Mucosa of stomach (tissue), 1 donor: ENCODE data around the gene LRIT3.
"Not testable (repeated sequence)": the region's sequence is repeated elsewhere in the genome, so short reads cannot be mapped to it uniquely, and the experiment has no call there.

Source experiments
- H3K27me3 ChIP-seq: one replicate; pipeline ENCODE4 v1.7.0; 2013; ENCODE audit warnings: mild to moderate bottlenecking, low read length; ENCODE audit not compliant: control insufficient read depth, insufficient read depth
- H3K36me3 ChIP-seq: one replicate; pipeline ENCODE4 v1.7.0; 2013; ENCODE audit warnings: low read length; ENCODE audit not compliant: control insufficient read depth, insufficient read depth
- H3K4me1 ChIP-seq: one replicate; pipeline ENCODE4 v1.7.0; 2013; ENCODE audit warnings: mild to moderate bottlenecking, low read length; ENCODE audit not compliant: control insufficient read depth, insufficient read depth
- H3K4me3 ChIP-seq: one replicate; pipeline ENCODE4 v1.7.0; 2013; ENCODE audit warnings: low read length
- H3K9ac ChIP-seq: one replicate; pipeline ENCODE4 v1.7.0; 2013; ENCODE audit warnings: mild to moderate bottlenecking, low read length, moderate library complexity
- H3K9me3 ChIP-seq: one replicate; pipeline ENCODE4 v1.7.0; 2013; ENCODE audit warnings: mild to moderate bottlenecking, low read length, moderate library complexity; ENCODE audit not compliant: control insufficient read depth
- donor health status: Pancreatic carcinoma.

Gene LRIT3

GRCh38 chr4:109816894-109817293 is 31.0 kb upstream of the LRIT3 start:
- Histone ChIP-seq H3K9ac (peak overlapping the region; percentile 75), H3K4me1 (peaks cover 10% of the 10 kb centered on the region), H3K27me3 (no peaks in the 10 kb centered on the region), H3K4me3 (no peak overlapping the region), H3K9me3 (no peaks in the 10 kb centered on the region), H3K36me3 (no peaks in the 10 kb centered on the region)

- H3K9ac ChIP-seq, result no peak overlapping the region
- no peaks in the 10 kb centered on the region for H3K36me3 ChIP-seq
Measured at GRCh38 chr4:109818268-109818667, 29.6 kb upstream of the LRIT3 start.

DNA sequence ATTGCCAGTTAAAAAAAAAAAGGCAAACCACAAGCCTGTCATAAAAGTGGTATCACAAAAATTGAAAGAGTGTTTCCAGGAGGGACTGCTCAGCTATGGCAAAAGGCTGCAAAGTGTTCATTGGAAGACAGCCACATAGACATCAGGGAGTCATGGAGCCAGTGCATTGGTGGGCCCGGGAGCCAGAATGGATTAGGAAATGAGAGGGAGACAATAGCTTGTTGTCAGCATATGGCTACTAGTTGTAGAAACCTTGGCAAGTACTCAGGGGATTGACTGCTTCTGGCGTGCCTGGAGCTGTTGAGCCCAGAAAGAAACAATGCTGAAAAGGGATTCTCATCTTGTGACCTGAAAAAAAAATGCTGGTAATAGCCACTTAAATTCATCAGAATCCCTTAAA is 27.3 kb upstream of the LRIT3 start:
- Histone ChIP-seq H3K36me3 (no peaks in the 10 kb centered on the region), H3K4me1 (peaks cover 10% of the 10 kb centered on the region), H3K9me3 (no peaks in the 10 kb centered on the region), H3K9ac (no peak overlapping the region), H3K27me3 (no peaks in the 10 kb centered on the region), H3K4me3 (no peak overlapping the region)

More at GRCh38 chr4:109818268-109818667, 29.6 kb upstream of the LRIT3 start:
- no peaks in the 10 kb centered on the region for H3K9me3 ChIP-seq
- no peaks in the 10 kb centered on the region for H3K27me3 ChIP-seq
- H3K4me1 ChIP-seq, result peaks cover 10% of the 10 kb centered on the region
- H3K4me3 ChIP-seq, result no peak overlapping the region

DNA sequence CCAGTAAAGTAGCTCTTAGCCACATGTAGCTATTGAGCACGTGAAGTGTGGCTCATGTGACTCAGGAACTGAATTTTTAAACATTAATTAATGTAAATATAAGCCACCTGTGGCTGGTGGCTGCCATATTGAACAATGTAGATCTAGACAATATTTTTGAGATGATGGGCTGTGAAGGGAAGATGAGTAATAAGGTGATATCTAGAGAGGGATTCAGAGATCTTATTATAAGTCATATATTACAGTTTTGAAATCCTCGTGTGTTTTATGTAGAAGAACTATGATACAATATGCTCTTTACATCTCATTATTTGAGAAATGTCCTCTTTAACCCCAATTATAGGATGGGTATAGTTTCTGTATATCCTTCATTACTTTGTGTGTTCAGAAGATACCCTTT is 26.7 kb upstream of the LRIT3 start:
- no peaks in the 10 kb centered on the region for H3K36me3 ChIP-seq
- H3K9ac ChIP-seq, result no peak overlapping the region
- no peak overlapping the region for H3K4me3 ChIP-seq
- H3K4me1 ChIP-seq, result peaks cover 10% of the 10 kb centered on the region
- no peaks in the 10 kb centered on the region for H3K9me3 ChIP-seq
- H3K27me3 ChIP-seq, result no peaks in the 10 kb centered on the region

DNA sequence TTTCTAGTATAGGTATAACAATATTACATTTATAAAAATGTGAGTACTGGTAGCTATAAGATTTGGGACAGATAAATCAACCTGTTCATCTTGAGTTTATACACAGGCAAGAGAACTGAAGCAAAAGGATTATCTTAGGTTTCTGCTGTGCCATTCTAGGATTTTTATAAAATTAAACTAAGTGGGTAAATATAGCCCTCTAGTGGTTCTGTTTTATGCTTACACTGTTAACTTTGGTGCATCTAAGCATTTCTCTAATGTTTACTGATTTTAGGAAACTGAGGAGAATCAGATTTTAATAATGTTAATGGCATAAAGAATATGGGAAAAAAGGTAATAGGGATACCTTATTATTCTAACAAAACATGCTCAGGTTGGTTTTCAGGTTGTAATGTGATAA is 21.2 kb upstream of the LRIT3 start:
- H3K4me1 ChIP-seq, result no peaks in the 10 kb centered on the region
- H3K27me3 ChIP-seq, result no peaks in the 10 kb centered on the region
- H3K9me3 ChIP-seq, result no peaks in the 10 kb centered on the region
- no peaks in the 10 kb centered on the region for H3K36me3 ChIP-seq
- no peak overlapping the region for H3K9ac ChIP-seq
- H3K4me3 ChIP-seq, result no peak overlapping the region

DNA sequence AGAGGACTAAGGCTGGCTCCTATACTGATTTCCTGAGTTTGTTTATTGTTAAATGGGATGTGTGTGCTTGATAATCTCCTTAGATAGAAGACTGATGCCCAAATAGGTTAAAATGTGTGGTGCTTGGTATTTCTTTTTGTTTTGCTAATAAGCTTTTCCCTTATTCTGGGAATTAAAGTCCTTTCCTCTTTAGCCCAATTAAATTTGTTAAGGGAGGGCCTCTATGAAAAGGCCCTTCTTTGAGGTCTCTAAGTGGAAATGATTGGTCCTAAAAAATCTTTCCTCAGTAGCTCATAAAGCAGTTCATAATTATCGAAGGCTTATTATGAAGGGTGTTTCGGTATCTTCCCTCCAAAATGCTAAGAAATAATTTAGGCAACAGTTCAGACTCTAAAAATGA is 20.2 kb upstream of the LRIT3 start, which contains the start of gene RRH:
TSS of gene RRH (plus strand) at position 301 of the 400 bp plus-strand sequence. CDS start at position 357, 56 bp downstream.
- Histone ChIP-seq H3K36me3 (no peaks in the 10 kb centered on the region), H3K9ac (no peak within 1 kb of the TSS), H3K9me3 (no peaks in the 10 kb centered on the region), H3K4me3 (no peak within 1 kb of the TSS), H3K27me3 (no peaks in the 10 kb centered on the region), H3K4me1 (no peaks in the 10 kb centered on the region)

DNA sequence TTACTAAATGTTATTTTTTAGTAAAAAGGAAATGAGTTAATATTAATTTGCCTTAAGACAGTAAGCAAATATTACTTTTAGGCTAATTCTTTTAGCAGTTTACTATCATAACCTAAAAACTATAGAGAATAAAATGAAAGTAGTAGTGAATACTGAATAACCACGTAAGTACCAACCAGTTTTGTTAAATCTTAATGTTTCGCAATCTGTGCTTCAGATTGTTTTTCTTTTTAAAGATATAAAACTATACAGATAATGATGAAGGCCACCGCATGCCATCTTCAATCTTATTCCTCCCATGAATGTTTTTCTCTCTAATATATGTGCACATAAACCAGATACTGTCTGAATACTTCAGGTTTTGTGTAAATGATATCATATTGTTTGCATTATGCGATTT is 14.2 kb upstream of the LRIT3 start:
- H3K4me1 ChIP-seq, result no peaks in the 10 kb centered on the region
- H3K9ac ChIP-seq, result no peak overlapping the region
- no peaks in the 10 kb centered on the region for H3K36me3 ChIP-seq
- no peaks in the 10 kb centered on the region for H3K9me3 ChIP-seq
- no peak overlapping the region for H3K4me3 ChIP-seq
- H3K27me3 ChIP-seq, result no peaks in the 10 kb centered on the region

- H3K4me3 ChIP-seq, result no peak overlapping the region
- H3K9me3 ChIP-seq, result no peaks in the 10 kb centered on the region
- H3K27me3 ChIP-seq, result no peaks in the 10 kb centered on the region
- H3K36me3 ChIP-seq, result no peaks in the 10 kb centered on the region
- no peaks in the 10 kb centered on the region for H3K4me1 ChIP-seq
- no peak overlapping the region for H3K9ac ChIP-seq
Measured at GRCh38 chr4:109836985-109837384, 10.9 kb upstream of the LRIT3 start.

DNA sequence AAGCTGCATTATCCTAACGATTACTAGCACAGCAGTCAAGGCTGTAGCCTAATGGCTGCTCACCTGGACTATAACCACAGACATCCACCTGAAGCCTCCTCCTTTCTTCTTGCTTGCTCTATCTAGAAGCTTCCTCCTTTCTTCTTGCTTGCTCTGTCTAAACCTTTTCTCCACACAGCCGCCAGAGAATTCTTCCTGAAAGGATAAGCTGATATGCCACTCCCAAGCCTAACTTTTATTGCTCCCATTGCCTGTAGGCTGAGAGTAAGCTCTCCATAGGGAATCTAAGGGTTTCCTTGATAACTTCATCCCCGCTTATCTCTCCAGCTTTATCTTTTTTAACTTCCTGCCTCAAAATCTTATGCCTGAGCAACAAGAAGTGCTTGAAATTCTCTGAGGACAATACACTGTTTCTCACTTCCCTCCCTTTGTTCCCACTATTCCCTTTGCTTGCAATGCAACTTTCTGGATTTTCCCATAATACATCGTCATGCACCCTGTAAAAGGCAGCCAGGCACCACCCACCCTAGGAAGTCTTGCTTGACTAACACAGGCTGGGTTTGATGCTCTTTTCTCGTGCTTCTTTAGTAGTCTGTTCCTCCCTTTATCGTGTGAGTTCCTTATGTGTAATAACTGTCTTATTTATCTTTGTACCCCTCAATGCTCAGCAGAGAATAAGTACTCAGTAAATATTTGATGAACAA is 1.4 kb upstream of the LRIT3 start:
- Histone ChIP-seq H3K9me3 (no peaks in the 10 kb centered on the region), H3K4me1 (no peaks in the 10 kb centered on the region), H3K27me3 (no peaks in the 10 kb centered on the region), H3K4me3 (no peak overlapping the region), H3K9ac (no peak overlapping the region), H3K36me3 (no peaks in the 10 kb centered on the region)

- Histone ChIP-seq H3K4me3 (no peak overlapping the region), H3K9ac (no peak overlapping the region), H3K4me1 (no peaks in the 10 kb centered on the region), H3K36me3 (no peaks in the 10 kb centered on the region), H3K9me3 (no peaks in the 10 kb centered on the region), H3K27me3 (no peaks in the 10 kb centered on the region)
Measured at GRCh38 chr4:109848501-109848900, 594 bp downstream of the LRIT3 start.

- Histone ChIP-seq H3K9ac (no peak overlapping the region), H3K9me3 (no peaks in the 10 kb centered on the region), H3K4me3 (no peak overlapping the region), H3K4me1 (no peaks in the 10 kb centered on the region), H3K27me3 (no peaks in the 10 kb centered on the region), H3K36me3 (no peaks in the 10 kb centered on the region)
Measured at GRCh38 chr4:109850601-109851000, 2.7 kb downstream of the LRIT3 start.

DNA sequence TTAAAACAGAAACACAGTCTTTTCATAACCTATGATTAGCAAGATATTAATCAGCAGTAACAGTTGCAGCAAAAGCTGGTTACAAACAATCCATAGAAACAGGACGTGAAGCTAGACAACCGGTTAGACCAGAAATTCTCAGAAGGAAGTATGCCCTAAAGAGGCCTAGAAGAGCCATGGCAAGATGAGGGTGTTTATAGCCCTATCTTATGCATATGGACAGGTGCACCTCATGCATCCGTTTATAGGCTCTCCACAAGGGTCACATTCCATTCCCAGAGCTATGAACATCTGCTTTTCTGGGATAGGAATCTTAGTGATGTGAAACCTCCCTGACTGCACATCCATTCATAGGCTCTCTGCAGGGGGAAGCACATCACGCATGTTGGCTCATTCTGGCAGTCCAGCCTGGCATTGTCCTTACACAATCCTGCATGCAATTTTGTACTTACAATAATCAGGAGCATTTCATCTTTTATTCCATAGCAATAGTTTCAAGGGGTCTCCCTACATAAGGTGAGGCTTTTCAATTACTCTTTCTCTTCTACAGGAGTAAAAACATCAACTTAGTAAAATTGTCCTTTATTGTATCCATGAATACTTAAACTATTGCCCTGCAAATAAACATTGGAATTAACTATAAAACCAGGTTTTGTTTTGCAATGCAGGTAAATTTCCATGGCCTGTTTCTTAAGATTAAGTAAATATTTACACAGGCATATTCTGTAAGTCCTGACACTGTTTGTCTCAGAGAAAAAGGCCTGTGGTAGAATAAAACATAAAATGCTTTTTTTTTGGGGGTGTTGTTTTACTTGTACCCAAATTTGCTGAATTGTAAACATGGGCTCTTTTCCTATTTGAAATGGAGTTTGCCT is 11.8 kb downstream of the LRIT3 start:
- H3K36me3 ChIP-seq, H3K9me3 ChIP-seq, H3K27me3 ChIP-seq, H3K9ac ChIP-seq, H3K4me3 ChIP-seq, H3K4me1 ChIP-seq: not testable (repeated sequence)
